Endodermal cell (in vitro differentiated cells): ENCODE results near the gene NABP2. TPM values are rescaled to one million over a fixed set of nuclear protein-coding genes. Genes with fewer than 3 reads are reported as not detected.

ENCODE experiments used
- DNase-seq: peaks from one replicate; pipeline ENCODE4 v3.0.0-alpha.2; 2017
- H3K27ac ChIP-seq: 2 replicates; pipeline ENCODE4 v1.5.1; 2013; ENCODE audit warnings: mild to moderate bottlenecking, low read depth, low read length, moderate library complexity
- H3K27me3 ChIP-seq: 2 replicates; pipeline ENCODE4 v1.6.1; 2013; ENCODE audit warnings: mild to moderate bottlenecking, low read length, moderate library complexity; ENCODE audit not compliant: insufficient read depth, control insufficient read depth, poor library complexity, severe bottlenecking
- H3K36me3 ChIP-seq: 2 replicates; pipeline ENCODE4 v1.7.0; 2013; ENCODE audit warnings: mild to moderate bottlenecking, low read length, moderate library complexity; ENCODE audit not compliant: control insufficient read depth, insufficient read depth
- H3K4me1 ChIP-seq: one replicate; pipeline ENCODE4 v1.7.0; 2013; ENCODE audit warnings: low read length; ENCODE audit not compliant: control insufficient read depth, insufficient read depth
- H3K4me3 ChIP-seq: 2 replicates; pipeline ENCODE4 v1.5.1; 2013; ENCODE audit warnings: mild to moderate bottlenecking, low read length, moderate library complexity
- H3K9ac ChIP-seq: 2 replicates; pipeline ENCODE4 v1.6.1; 2013; ENCODE audit warnings: mild to moderate bottlenecking, low read length, moderate library complexity; ENCODE audit not compliant: poor library complexity, severe bottlenecking; ENCODE audit errors: extremely low read depth
- H3K9me3 ChIP-seq: 2 replicates; pipeline ENCODE4 v1.6.1; 2013; ENCODE audit warnings: mild to moderate bottlenecking, low read length, moderate library complexity; ENCODE audit not compliant: control insufficient read depth
- H3K27ac Mint-ChIP-seq: 2 replicates; pipeline ENCODE4 v1.8.0; 2020; ENCODE audit warnings: mixed read lengths
- H3K27me3 Mint-ChIP-seq: 2 replicates; pipeline ENCODE4 v1.8.0; 2021; ENCODE audit warnings: mild to moderate bottlenecking, mixed read lengths; ENCODE audit not compliant: insufficient read depth
- H3K36me3 Mint-ChIP-seq: 2 replicates; pipeline ENCODE4 v1.8.0; 2020; ENCODE audit warnings: low read depth, mixed read lengths
- H3K4me1 Mint-ChIP-seq: 2 replicates; pipeline ENCODE4 v1.8.0; 2020; ENCODE audit warnings: mixed read lengths
- H3K4me3 Mint-ChIP-seq: 2 replicates; pipeline ENCODE4 v1.8.0; 2020; ENCODE audit warnings: mild to moderate bottlenecking, moderate library complexity, mixed read lengths
- H3K9me3 Mint-ChIP-seq: 2 replicates; pipeline ENCODE4 v1.8.0; 2020; ENCODE audit warnings: mild to moderate bottlenecking, mixed read lengths
- CTCF ChIP-seq: fragments of 200-600 bp; sonication (generic); conservative IDR thresholded peaks from 2 replicates; pipeline ENCODE4 v1.5.0; 2021; ENCODE audit warnings: antibody characterized with exemption, mild to moderate bottlenecking
- WGBS, 2 experiments: methylation state at CpG; one replicate each; pipeline versions ENCODE4 v1.1.5 to v1.1.7; 2013; ENCODE audit warnings: missing lambda C conversion rate in 2 of 2, mixed read lengths in 1 of 2; ENCODE audit not compliant: insufficient coverage in 1 of 2, insufficient read length in 1 of 2; 5-methylcytosine and 5-hydroxymethylcytosine counted together
- total RNA-seq, 2 donors: library from RNA; stranded (reverse); fragmentation: NEBNext Ultra II Directional in 1 of 2; extraction: Animal tissue kit (Norgen Biotek cat#: 25700) in 1 of 2; gene quantifications; 2 replicates in 1 of 2; 3 replicates in 1 of 2; pipeline ENCODE4 v1.2.1, GENCODE V29; 2021

NABP2 gene
- total RNA-seq, 2 donors from 2014 or later: 27.0 to 35.1 TPM

GRCh38 chr12:56237552-56237951, 13.4 kb downstream of the NABP2 start:
- H3K4me1 ChIP-seq: no peaks in the 10 kb centered on the region
- Mint-ChIP-seq H3K9me3 (no peaks in the 10 kb centered on the region), H3K27ac (no peak overlapping the region), H3K27me3 (peaks cover 8% of the 10 kb centered on the region), H3K4me1 (no peaks in the 10 kb centered on the region), H3K4me3 (no peak overlapping the region), H3K36me3 (peaks cover 34% of the 10 kb centered on the region)
- peak; percentile 65 for DNase-seq
- no peak for TF ChIP-seq CTCF
- H3K4me3 ChIP-seq: no peak overlapping the region
- 88 to 94% methylated on average over 5 to 11 of the region's 11 CpGs for WGBS, 2 experiments
- H3K9me3 ChIP-seq: no peaks in the 10 kb centered on the region
- H3K9ac ChIP-seq: no peak overlapping the region
- no peak overlapping the region for H3K27ac ChIP-seq
- H3K36me3 ChIP-seq: peaks cover 25% of the 10 kb centered on the region
- no peaks in the 10 kb centered on the region for H3K27me3 ChIP-seq

- Histone ChIP-seq H3K36me3 (peaks cover 60% of the 10 kb centered on the region), H3K27me3 (no peaks in the 10 kb centered on the region), H3K9me3 (no peaks in the 10 kb centered on the region), H3K4me1 (no peaks in the 10 kb centered on the region), H3K27ac (no peak overlapping the region), H3K9ac (no peak overlapping the region), H3K4me3 (no peak overlapping the region)
- Mint-ChIP-seq H3K4me1 (no peaks in the 10 kb centered on the region), H3K27ac (no peak overlapping the region), H3K9me3 (no peaks in the 10 kb centered on the region), H3K27me3 (no peaks in the 10 kb centered on the region), H3K4me3 (no peak overlapping the region), H3K36me3 (peaks cover 62% of the 10 kb centered on the region)
- 88 to 98% methylated on average over 5 to 9 of the region's 9 CpGs for WGBS, 2 experiments
- TF ChIP-seq CTCF: no peak
- DNase-seq: no peak
Measured at GRCh38 chr12:56241424-56242303, 17.5 kb downstream of the NABP2 start.

- H3K27me3 ChIP-seq: no peaks in the 10 kb centered on the region
- H3K4me3 Mint-ChIP-seq: no peak overlapping the region
- no peaks in the 10 kb centered on the region for H3K27me3 Mint-ChIP-seq
- no peak overlapping the region for H3K4me3 ChIP-seq
- WGBS, 2 experiments: 96 to 97% methylated on average over 5 to 11 of the region's 13 CpGs
- no peaks in the 10 kb centered on the region for H3K4me1 Mint-ChIP-seq
- peaks cover 69% of the 10 kb centered on the region for H3K36me3 Mint-ChIP-seq
- H3K9ac ChIP-seq: no peak overlapping the region
- no peaks in the 10 kb centered on the region for H3K9me3 ChIP-seq
- no peaks in the 10 kb centered on the region for H3K4me1 ChIP-seq
- no peak for TF ChIP-seq CTCF
- H3K36me3 ChIP-seq: peaks cover 70% of the 10 kb centered on the region
- no peaks in the 10 kb centered on the region for H3K9me3 Mint-ChIP-seq
- H3K27ac Mint-ChIP-seq: no peak overlapping the region
- no peak overlapping the region for H3K27ac ChIP-seq
- no peak for DNase-seq
Measured at GRCh38 chr12:56242986-56243385, 18.8 kb downstream of the NABP2 start.
